A673 (cell line): ENCODE data around the gene KIF3A. TPM values are rescaled to one million over a fixed set of nuclear protein-coding genes. Genes with fewer than 3 reads are reported as not detected.

Experiments
- BruUV-seq: library from RNA; stranded (reverse); fragments of 400-500 nt; replicated peaks from 2 replicates; lab custom pipeline; 2021; lab: Mats Ljungman, UMichigan
- CTCF ChIA-PET: fragments of 300-600 bp; sonication (Branson Sonifier 250); formaldehyde crosslinking; loops from one replicate; lab custom pipeline; 2022; ENCODE audit warnings: antibody characterized with exemption; lab: Charles Lee
- POLR2A ChIA-PET: fragments of 300-600 bp; sonication (Branson Sonifier 250); formaldehyde crosslinking; loops from one replicate; lab custom pipeline; 2022; ENCODE audit warnings: antibody characterized with exemption; ENCODE audit not compliant: low non-redundant PET; lab: Charles Lee
- DNase-seq: peaks from one replicate; pipeline ENCODE4 v3.0.0-alpha.2; 2015; ENCODE audit warnings: low spot score
- H3K27ac ChIP-seq: fragments of 200-600 bp; sonication (generic); 2 replicates; pipeline ENCODE4 v1.5.1; 2016; ENCODE audit warnings: mixed run types, low read depth, mild to moderate bottlenecking, mixed read lengths, antibody characterized with exemption, low read length; ENCODE audit not compliant: poor library complexity, severe bottlenecking
- H3K27me3 ChIP-seq: fragments of 200-600 bp; sonication (generic); replicated peaks from 2 replicates; pipeline ENCODE4 v1.6.1; 2017; ENCODE audit warnings: mixed run types, low read depth, mild to moderate bottlenecking, mixed read lengths, antibody characterized with exemption, low read length; ENCODE audit not compliant: insufficient read depth, poor library complexity
- H3K36me3 ChIP-seq: fragments of 200-600 bp; sonication (generic); 2 replicates; pipeline ENCODE4 v1.6.1; 2016; ENCODE audit warnings: mixed run types, mild to moderate bottlenecking, mixed read lengths, antibody characterized with exemption, low read length; ENCODE audit not compliant: insufficient read depth, poor library complexity, severe bottlenecking
- H3K4me1 ChIP-seq: fragments of 200-600 bp; sonication (generic); 2 replicates; pipeline ENCODE4 v1.6.1; 2017; ENCODE audit warnings: mixed run types, mild to moderate bottlenecking, mixed read lengths, antibody characterized with exemption, low read length; ENCODE audit not compliant: insufficient read depth, poor library complexity, severe bottlenecking
- H3K4me3 ChIP-seq: fragments of 200-600 bp; sonication (generic); 2 replicates; pipeline ENCODE4 v1.5.1; 2016; ENCODE audit warnings: low read depth, mixed run types, mild to moderate bottlenecking, mixed read lengths, low read length; ENCODE audit not compliant: poor library complexity, severe bottlenecking
- H3K9me3 ChIP-seq: fragments of 200-600 bp; sonication (generic); 2 replicates; pipeline ENCODE4 v1.6.1; 2016; ENCODE audit warnings: mixed run types, low read depth, mild to moderate bottlenecking, mixed read lengths, antibody characterized with exemption, low read length; ENCODE audit not compliant: poor library complexity, severe bottlenecking
- EZH2 ChIP-seq: fragments of 200-600 bp; sonication (generic); IDR thresholded peaks from 2 replicates; pipeline ENCODE4 v1.6.1; 2017; ENCODE audit warnings: borderline replicate concordance, low read depth, mild to moderate bottlenecking, mixed read lengths, antibody characterized with exemption, low read length; ENCODE audit not compliant: poor library complexity, severe bottlenecking
- intact Hi-C: fragments of 100-400 bp; cut with micrococcal nuclease; formaldehyde crosslinking; loops from one replicate; pipeline ENCODE4 v1.10.0; 2022; ENCODE audit not compliant: unreplicated experiment
- total RNA-seq: library from RNA; stranded (reverse); gene quantifications from 2 replicates; pipeline ENCODE4 v1.2.3, GENCODE V29; 2021
- TF ChIP-seq, protein P1 (sequence below): fragments of 300-800, 200-600 bp; sonication (generic); conservative IDR thresholded peaks from 2 replicates; pipeline ENCODE4 v1.5.1; 2017; ENCODE audit warnings: low read depth, mild to moderate bottlenecking, antibody characterized with exemption, low read length, moderate library complexity, mixed read lengths

KIF3A gene
- total RNA-seq, 1 experiment from 2014 or later = 19.1 TPM

GRCh38 chr5:132774406-132774805 lies 37.1 kb upstream of the KIF3A start:
- no peak for DNase-seq
- Histone ChIP-seq H3K36me3 (no peaks in the 10 kb centered on the region), H3K9me3 (no peaks in the 10 kb centered on the region), H3K4me1 (peaks cover 6% of the 10 kb centered on the region), H3K27me3 (no peaks in the 10 kb centered on the region), H3K4me3 (no peak overlapping the region), H3K27ac (no peak overlapping the region)
- TF ChIP-seq, protein P1, sequence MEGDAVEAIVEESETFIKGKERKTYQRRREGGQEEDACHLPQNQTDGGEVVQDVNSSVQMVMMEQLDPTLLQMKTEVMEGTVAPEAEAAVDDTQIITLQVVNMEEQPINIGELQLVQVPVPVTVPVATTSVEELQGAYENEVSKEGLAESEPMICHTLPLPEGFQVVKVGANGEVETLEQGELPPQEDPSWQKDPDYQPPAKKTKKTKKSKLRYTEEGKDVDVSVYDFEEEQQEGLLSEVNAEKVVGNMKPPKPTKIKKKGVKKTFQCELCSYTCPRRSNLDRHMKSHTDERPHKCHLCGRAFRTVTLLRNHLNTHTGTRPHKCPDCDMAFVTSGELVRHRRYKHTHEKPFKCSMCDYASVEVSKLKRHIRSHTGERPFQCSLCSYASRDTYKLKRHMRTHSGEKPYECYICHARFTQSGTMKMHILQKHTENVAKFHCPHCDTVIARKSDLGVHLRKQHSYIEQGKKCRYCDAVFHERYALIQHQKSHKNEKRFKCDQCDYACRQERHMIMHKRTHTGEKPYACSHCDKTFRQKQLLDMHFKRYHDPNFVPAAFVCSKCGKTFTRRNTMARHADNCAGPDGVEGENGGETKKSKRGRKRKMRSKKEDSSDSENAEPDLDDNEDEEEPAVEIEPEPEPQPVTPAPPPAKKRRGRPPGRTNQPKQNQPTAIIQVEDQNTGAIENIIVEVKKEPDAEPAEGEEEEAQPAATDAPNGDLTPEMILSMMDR = no peak
- no peak for TF ChIP-seq EZH2
- POLR2A ChIA-PET = no interaction called here
- intact Hi-C loops = no loop called here
- CTCF ChIA-PET = no interaction called here
- BruUV-seq = no TSS peak

DNA sequence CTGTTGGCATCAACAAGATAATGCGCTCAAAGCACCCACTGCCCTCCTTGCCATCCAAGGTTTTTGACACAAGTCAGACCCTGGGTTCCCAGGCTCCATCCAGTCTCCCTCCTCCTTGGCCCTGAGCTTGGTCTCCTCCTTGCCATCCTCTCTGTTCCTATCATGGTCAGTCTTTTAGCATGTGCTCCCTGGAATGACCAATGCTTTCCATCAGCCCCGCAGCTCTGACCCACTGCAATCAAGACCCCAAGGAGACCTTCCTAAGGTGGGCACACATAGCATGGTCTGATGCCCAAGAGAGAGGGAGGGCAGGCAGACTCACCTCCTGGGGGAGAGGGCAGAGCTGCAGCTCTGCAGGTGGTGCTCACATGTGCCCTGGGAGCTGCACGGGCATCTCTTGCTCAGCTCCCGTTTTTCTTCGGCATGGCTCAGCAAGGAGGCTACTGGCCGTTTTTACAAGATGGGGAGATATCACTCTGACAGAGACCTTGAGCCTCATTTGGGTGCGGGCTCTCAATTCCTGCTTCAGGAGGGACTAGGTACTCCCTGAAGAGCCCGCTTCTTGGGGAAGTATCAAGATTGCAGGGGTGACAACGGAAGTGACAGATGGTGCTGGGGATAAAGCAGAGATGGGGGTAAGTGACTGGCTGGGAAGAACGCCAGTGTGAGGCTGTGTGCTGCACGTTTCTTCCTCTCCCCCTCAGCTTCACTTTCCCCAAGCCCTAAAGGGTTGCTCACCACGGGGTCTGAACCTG lies 36.4 kb upstream of the KIF3A start:
- no TSS peak for BruUV-seq
- TF ChIP-seq, protein P1 = no peak
- no peak for TF ChIP-seq EZH2
- no peak overlapping the region for H3K4me3 ChIP-seq
- H3K27me3 ChIP-seq = no peaks in the 10 kb centered on the region
- peaks cover 6% of the 10 kb centered on the region for H3K4me1 ChIP-seq
- H3K9me3 ChIP-seq = no peaks in the 10 kb centered on the region
- intact Hi-C loops = no loop called here
- POLR2A ChIA-PET = no interaction called here
- no peaks in the 10 kb centered on the region for H3K36me3 ChIP-seq
- CTCF ChIA-PET = no interaction called here
- no peak for DNase-seq
- H3K27ac ChIP-seq = no peak overlapping the region

DNA sequence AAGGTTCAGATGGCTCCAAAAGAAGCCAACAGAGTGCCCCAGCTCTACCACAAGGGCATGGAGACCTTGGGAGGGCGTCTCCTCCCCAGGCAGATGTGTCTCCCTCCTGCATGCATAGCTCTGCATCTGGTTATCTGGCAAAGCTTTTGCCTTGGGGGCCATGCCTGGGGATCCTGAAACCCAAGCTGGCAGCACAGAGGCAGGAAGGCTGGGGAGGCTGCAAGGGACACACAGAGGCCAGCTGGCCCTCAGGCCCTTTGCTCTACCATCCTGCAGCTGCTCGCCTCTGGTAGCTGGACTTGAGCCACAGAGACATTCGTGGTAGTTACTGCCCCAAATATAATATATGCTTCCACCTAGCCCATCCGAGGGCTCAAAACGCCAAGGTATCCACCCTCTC lies 35.8 kb upstream of the KIF3A start:
- Histone ChIP-seq H3K27ac (no peak overlapping the region), H3K4me3 (no peak overlapping the region), H3K36me3 (no peaks in the 10 kb centered on the region), H3K9me3 (no peaks in the 10 kb centered on the region), H3K4me1 (peaks cover 6% of the 10 kb centered on the region), H3K27me3 (no peaks in the 10 kb centered on the region)
- intact Hi-C loops = no loop called here
- POLR2A ChIA-PET = no interaction called here
- no TSS peak for BruUV-seq
- CTCF ChIA-PET = no interaction called here
- no peak for DNase-seq
- TF ChIP-seq EZH2 = no peak
- TF ChIP-seq, protein P1 = no peak
